ENCODE measurements around the gene CENPS. TPM values are rescaled to one million over a fixed set of nuclear protein-coding genes. Genes with fewer than 3 reads are reported as not detected.
"Not testable (repeated sequence)": the region's sequence is repeated elsewhere in the genome, so short reads cannot be mapped to it uniquely, and the experiment has no call there.

CENPS gene
- total RNA-seq, 1 donor from 2014 or later = 4.7 TPM

DNA sequence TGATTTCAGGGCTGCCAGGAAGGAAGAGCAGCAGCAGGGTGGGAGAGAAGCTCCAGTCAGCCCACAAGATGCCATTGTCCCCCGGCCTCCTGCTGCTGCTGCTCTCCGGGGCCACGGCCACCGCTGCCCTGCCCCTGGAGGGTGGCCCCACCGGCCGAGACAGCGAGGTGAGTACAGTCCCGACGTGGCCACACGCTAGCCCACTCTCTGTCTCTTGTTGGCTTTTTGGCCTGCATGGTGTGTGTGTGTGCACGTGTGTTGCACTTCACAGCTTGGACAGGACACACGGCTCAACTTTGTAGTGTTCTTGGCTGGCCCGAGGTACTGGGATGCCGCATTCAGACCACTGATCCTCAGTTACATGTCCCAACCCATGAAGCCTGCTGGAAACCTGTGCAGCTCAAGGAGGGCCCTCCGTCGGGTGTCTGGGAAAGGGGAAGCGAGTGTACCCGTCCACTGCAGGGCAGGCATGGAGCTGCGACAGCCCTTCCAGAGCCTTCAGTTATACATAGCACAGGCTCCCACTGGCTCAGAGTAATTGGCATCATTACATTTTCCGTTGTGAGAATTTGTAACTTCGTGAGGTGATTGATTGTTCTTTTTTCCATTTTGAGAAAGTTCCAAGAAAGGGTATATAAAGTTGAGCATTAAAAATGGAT, 20.1 kb downstream of the CENPS start:
- DNase-seq (ENCODE audit: low read depth) = no peak

- DNase-seq (ENCODE audit: low read depth) = no peak
Measured at GRCh38 chr1:10450836-10451235, 20.6 kb downstream of the CENPS start.

GRCh38 chr1:10451287-10451686, 21.1 kb downstream of the CENPS start:
- no peak for DNase-seq (ENCODE audit: low read depth)

DNA sequence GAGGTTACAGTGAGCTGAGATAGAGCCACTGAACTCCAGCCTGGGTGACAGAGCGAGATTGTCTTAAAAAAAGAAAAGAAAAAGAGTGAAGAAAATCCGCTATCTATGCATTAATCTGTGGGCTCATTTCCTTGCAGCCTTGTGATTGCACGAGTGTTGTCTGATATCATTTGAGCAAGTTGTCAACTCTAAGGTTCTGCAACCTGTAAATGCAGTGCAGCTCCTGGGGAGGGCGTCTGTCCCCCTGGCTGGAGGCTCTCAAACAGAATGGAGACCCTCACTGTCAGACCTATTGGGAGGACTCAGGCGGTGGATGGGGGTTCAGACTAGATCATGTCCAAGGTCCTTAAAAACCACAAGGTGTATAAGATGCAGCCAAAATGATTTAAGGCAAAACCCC, 25.8 kb downstream of the CENPS start:
- no peak for DNase-seq (ENCODE audit: low read depth)

DNA sequence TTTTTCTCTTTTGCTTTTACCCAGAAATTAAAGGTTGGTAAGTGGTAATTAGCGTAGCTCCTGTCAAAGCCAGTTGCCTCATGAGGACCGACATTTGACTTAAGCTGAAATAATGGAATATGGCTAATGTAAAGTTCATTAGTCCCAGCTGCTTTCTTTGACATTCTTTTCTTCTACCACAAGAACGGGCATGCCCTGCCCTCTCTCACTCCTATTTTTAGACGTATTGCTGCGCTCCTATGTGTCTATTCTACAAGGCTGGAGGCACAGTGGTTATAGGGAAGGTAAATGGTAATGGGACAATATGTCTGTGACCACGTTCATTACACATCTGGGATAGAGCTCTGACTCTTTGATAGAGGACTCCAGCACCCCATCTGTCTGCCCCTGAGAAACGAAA, 26.4 kb downstream of the CENPS start:
- DNase-seq (ENCODE audit: low read depth) = peak; percentile 56

DNA sequence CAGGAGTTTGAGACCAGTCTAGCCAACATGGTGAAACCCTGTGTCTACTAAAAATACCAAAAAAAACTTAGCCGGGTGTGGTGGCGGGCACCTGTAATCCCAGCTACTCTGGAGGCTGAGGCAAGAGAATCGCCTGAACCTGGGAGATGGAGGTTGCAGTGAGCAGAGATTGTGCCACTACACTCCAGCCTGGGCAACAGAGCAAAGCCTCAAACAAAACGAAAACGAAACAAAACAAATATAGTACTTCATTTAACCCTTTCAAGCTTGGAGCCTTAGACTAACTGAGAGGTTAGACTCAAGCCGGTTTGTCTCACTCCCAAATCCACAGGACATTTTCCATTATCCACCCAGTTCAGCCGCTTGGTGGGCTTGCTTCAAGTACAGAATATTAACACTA, 27.2 kb downstream of the CENPS start:
- DNase-seq (ENCODE audit: low read depth) = not testable (repeated sequence)

DNA sequence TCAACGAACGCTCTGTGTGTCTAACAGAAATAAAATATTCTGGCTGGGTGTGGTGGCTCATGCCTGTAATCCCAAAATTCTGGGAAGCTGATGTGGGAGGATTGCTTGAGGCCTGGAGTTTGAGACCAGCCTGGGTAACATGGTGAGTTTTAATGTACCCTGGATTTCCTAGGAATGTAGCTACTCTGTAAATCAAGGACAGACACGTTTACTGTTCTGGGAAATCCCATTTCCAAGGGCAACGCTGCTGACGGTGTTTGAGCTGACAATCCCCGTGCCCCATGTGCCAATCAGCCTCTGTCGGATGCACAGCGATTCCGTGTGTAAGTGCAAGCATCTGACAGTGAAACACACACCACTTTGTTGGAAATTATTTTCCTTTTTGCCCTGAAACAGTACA, 27.6 kb downstream of the CENPS start:
- DNase-seq (ENCODE audit: low read depth) = no peak

- peak; percentile 28 for DNase-seq (ENCODE audit: low read depth)
Measured at GRCh38 chr1:10459184-10459583, 29.0 kb downstream of the CENPS start.

GRCh38 chr1:10467078-10467477, 36.8 kb downstream of the CENPS start:
- no peak for DNase-seq (ENCODE audit: low read depth)

DNA sequence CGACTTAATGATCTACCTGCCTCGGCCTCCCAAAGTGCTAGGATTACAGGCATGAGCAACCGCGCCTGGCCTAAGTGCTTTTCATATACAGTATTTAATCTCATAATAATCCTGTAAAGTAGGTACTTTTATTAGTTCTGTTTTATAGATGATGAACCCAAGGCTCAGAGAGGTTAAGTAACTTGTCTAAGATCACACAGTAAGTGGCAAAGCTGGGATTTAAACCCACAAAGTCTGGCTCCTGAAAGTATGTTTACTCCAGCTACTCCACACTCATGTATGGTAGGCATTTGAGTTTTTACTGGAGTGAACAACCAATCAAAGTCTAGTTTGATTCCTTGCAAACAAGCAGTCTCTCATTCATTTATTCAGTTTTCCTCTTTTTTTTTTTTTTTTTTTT, 39.8 kb downstream of the CENPS start:
- no peak for DNase-seq (ENCODE audit: low read depth)

DNA sequence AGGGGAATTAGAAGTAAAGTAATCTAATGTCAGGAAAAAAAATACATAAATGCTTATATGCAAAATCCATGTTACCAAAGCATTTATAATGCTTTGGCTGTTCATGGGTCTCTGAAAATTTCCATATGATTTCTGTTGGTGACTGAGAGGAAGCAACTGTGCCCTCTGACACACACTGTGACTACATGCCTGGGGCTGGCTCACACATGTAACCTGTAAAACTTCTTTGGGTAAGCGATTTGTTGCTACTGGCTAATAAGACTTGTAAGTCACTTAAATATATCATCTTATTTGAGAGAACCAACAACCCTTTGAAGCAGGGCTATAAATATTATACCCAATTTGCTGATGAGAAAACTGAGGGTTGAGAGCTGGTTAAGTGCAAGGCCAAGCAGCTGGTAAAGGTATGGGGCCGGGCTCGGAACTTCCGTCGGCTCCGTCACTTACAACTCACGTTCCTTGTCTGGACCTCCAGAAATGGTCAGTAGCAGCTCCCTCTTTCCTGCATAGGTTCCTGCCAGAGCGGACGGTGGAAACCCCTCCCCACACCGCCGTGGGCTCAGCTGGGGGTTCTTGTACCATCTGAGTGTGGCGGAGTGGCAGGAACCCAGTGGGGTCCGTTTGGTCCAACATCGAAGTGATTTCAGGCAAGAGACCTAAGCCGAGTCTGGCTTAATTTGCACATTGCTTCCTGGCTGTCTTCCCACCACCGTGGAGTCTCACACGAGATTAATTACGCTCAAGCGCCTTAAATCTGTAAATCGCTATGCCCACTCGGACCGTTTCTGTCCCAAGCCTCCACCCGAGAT, 41.4 kb downstream of the CENPS start:
- DNase-seq (ENCODE audit: low read depth) = no peak

DNA sequence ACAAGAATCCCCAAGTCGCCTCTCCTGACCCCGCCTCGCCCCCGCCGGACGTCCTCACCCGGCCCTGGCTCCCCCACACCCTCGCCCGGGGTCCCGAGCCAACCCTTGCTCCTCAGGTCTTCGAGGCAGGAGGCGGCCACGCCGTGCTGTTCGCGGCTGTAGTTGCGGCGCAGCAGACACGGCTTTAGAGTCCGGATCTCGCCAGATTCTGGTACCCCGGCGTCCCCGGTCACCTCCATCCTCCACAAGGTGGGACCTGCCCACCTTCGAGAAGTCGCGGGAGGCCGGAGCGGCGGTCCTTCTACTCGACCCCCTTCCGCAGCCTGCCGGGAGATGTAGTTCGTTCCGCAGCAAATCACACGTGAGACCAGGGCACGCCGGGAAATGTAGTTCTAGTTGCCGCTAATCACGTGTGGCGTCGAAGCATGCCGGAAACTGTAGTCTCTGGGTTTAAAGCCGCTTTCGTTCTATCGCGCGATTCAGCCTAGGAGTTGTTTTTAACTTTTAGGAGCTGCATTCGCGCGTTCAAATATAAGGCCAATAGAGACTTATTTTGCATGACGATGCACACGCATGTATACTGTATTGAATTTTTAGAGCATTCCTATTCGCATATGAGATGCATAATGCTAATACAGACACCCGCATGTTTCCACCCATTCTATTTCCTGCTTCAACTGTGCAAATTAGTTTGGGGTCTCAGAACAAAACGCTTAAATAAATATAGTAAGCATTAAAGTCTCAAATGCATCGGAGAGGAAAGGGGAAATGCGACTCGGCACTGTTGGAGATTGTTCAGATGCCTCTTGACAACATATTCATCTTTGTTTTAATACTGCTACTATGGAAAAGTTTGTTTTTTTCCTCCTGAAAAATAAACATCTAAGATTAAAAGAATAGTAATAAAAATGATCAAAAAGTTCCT, 42.2 kb downstream of the CENPS start, which contains the start of gene DFFA:
Gene DFFA (minus strand): TSS at position 310 of the 925 bp plus-strand sequence. CDS start 71 bp downstream, at position 239.
- DNase-seq (ENCODE audit: low read depth) = peak; percentile 96

DNA sequence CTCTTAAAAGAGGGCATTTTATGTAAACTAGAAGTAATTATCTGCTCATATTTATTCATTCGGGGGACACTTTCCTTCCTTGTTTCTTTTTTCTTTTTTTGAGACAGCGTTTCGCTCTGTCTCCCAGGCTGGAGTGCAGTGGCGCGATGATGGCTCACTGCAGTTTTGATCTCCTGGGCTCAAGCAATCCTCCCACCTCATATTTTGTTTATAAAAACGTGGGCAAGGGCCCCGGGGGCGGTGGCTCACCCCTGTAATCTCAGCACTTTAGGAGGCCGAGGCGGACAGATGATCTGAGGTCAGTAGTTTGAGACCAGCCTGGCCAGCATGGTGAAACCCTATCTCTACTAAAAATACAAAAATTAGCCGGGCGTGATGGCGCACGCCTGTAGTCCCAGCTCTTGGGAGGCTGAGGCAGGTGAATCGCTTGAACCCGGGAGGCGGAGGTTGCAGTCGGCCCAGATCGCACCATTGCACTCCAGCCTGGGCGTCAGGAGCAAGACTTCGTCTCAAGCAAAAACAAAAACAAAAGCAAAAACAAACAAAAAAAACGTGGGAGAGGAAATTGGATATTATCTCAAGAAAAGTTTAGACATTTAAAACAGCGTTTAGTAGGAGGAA, 43.0 kb downstream of the CENPS start:
- no peak for DNase-seq (ENCODE audit: low read depth)

DNA sequence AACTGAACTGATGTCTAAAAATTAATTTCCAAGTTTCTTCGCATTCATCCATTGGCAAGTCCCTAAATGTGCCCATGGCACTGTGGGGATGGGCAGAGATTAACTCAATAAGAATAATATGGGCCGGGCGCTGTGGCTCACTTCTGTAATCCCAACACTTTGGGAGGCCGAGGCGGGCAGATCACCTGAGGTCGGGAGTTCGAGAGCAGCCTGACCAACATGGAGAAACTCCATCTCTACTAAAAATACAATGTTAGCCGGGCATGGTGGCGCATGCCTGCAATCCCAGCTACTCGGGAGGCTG, 44.0 kb downstream of the CENPS start:
- not testable (repeated sequence) for DNase-seq (ENCODE audit: low read depth)

DNA sequence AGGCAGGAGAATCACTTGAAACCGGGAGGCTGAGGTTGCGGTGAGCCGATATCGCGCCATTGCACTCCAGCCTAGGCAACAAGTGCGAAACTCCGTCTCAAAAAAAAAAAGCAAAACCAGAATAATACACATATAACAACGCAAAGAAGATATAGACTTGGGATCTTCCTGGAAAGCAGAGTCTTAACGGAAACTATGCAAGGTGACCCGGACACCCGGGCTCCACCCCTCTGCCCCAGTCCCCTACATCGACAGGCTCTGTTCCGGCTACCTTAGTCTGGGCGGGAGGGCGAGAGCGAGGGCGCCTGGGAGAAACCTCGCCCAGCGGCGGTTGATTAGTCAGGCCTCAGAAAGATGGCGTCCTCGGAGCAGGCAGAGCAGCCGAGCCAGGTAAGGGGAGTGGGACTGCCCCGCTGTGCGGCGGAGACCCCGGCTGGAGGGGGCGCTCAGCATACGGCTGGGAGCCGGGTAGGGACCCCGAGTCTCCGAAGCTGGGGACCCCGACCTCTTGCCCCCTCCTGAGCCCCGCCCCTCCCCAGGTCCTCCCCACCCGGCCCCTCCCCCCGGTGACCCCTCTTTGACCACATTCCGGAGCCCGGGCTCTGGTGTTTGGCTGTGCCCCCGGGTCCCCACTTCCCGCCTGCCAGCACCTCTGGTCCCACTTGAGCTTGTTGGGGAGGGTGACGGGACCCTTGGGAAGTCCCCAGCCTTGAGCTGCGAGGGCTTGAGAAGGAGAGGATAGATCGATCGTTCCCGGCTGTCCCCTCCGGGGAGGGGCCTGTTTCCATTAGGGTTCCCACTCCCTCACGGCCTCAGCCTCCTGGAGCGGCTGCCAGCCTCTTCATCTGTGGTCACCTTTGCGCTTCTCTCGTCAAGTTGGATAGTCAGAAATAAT, 44.6 kb downstream of the CENPS start, which contains the start of gene PEX14:
Gene PEX14 (plus strand): TSS at position 338 of the 895 bp plus-strand sequence. CDS start 17 bp downstream, at position 355.
- DNase-seq (ENCODE audit: low read depth) = peak; percentile 94

- DNase-seq (ENCODE audit: low read depth) = no peak
Measured at GRCh38 chr1:10475510-10475909, 45.3 kb downstream of the CENPS start.

DNA sequence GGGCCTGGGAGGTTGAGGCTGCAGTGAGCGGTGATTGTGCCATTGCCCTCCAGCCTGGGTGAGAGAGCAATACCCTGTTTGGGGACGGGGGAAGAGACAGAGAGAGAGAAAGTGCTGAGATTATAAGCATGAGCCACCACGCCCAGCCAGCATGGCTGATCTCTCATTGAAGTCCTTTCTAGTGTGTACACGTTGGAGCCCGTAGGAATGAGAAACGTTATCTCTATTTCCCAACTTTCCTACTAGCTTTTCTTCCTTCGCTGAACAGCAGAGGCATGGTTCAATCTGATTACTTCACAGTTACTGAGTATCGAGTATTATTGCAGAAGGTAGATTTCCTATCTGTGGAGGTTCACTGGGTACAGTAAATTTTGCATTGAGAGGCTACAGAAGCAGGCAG, 49.1 kb downstream of the CENPS start:
- no peak for DNase-seq (ENCODE audit: low read depth)

DNA sequence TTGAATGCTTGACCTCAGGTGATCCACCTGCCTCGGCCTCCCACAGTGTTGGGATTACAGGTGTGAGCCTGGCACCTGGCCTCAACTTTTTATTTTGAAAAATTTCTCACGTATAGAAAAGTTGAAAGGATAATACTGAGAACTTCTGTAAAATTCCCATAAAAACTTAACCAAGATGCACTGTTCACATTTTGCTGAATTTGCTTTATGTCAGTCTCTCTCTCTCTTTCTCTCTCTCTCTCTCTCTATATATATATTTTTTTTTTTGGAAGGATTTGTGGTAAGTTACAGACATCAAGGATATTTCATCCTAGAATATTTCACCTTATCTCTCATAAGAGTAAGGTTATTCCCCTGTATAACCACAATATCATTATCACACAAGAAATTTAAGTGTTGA, 50.4 kb downstream of the CENPS start:
- no peak for DNase-seq (ENCODE audit: low read depth)

DNA sequence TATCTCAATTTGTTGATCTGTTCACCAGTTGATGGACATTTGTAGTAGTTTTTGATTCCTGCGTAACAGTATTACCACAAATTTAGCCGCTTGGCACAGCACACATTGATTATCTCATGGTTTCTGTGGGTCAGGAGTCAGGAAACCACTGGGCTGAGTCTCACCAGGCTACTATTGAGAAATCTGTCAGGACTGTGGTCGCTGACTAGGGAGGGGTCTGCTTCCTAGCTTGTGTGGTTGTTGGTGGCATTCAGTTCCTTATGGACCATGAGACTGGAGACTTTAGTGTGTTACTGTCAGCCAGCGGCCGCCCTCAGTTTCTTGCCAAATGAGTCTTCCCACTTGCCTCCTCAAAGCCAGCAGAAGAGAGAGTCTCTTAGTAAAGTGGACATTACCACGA, 54.3 kb downstream of the CENPS start:
- no peak for DNase-seq (ENCODE audit: low read depth)
